OCI-LY7 (cell line): Measurements from ENCODE around the gene MCUR1. TPM values are rescaled to one million over a fixed set of nuclear protein-coding genes. Genes with fewer than 3 reads are reported as not detected.
"Not testable (repeated sequence)": the region's sequence is repeated elsewhere in the genome, so short reads cannot be mapped to it uniquely, and the experiment has no call there.

Experiments used
- BruUV-seq: library from RNA; stranded (reverse); fragments of 400-500 nt; replicated peaks from 2 replicates; lab custom pipeline; 2021; lab: Mats Ljungman, UMichigan
- CTCF ChIA-PET: fragments of 300-600 bp; sonication (Branson Sonifier 250); formaldehyde crosslinking; loops from one replicate; lab custom pipeline; 2022; ENCODE audit warnings: antibody characterized with exemption; ENCODE audit not compliant: unreplicated experiment; lab: Charles Lee
- POLR2A ChIA-PET: fragments of 300-600 bp; sonication (Branson Sonifier 250); formaldehyde crosslinking; loops from one replicate; lab custom pipeline; 2022; ENCODE audit warnings: antibody characterized with exemption; lab: Charles Lee
- DNase-seq: peaks from one replicate; pipeline ENCODE4 v3.0.0-alpha.2; 2015; ENCODE audit warnings: low spot score
- H2AFZ ChIP-seq: fragments of 200-600 bp; sonication (generic), shearing (Covaris generic); 2 replicates; pipeline ENCODE4 v1.6.1; 2014; ENCODE audit warnings: mild to moderate bottlenecking, antibody characterized with exemption, low read length, moderate library complexity
- H3K27ac ChIP-seq: fragments of 200-600 bp; sonication (generic); 2 replicates; pipeline ENCODE4 v1.5.1; 2014; ENCODE audit warnings: mixed run types, low read depth, mild to moderate bottlenecking, moderate library complexity, low read length, inconsistent platforms; ENCODE audit not compliant: poor library complexity, severe bottlenecking
- H3K36me3 ChIP-seq: fragments of 200-600 bp; sonication (generic); 2 replicates; pipeline ENCODE4 v1.6.1; 2014; ENCODE audit warnings: mild to moderate bottlenecking, antibody characterized with exemption, low read length, moderate library complexity, mixed read lengths; ENCODE audit not compliant: insufficient read depth
- H3K4me1 ChIP-seq: fragments of 200-600 bp; sonication (generic); 2 replicates; pipeline ENCODE4 v1.5.1; 2014; ENCODE audit warnings: mild to moderate bottlenecking, low read length; ENCODE audit not compliant: insufficient read depth, poor library complexity, severe bottlenecking
- H3K4me2 ChIP-seq: fragments of 200-600 bp; sonication (generic); 2 replicates; pipeline ENCODE4 v1.6.1; 2014; ENCODE audit warnings: mild to moderate bottlenecking, low read length
- H3K4me3 ChIP-seq: fragments of 200-600 bp; sonication (generic); 2 replicates; pipeline ENCODE4 v1.5.1; 2014; ENCODE audit warnings: mild to moderate bottlenecking, low read depth, low read length; ENCODE audit not compliant: poor library complexity, severe bottlenecking
- H3K79me2 ChIP-seq: fragments of 200-600 bp; sonication (generic); 2 replicates; pipeline ENCODE4 v1.6.1; 2016; ENCODE audit warnings: low read depth, mild to moderate bottlenecking, low read length, moderate library complexity, mixed read lengths; ENCODE audit not compliant: insufficient read depth
- H3K9me2 ChIP-seq: fragments of 200-600 bp; sonication (generic); 2 replicates; pipeline ENCODE4 v1.6.1; 2016; ENCODE audit warnings: mild to moderate bottlenecking, low read length, mixed read lengths; ENCODE audit not compliant: insufficient read depth
- H3K9me3 ChIP-seq: fragments of 200-600 bp; sonication (generic); 2 replicates; pipeline ENCODE4 v1.6.1; 2014; ENCODE audit warnings: mild to moderate bottlenecking, mixed run types, low read length, mixed read lengths
- H4K20me1 ChIP-seq: fragments of 200-600 bp; sonication (generic); 2 replicates; pipeline ENCODE4 v1.6.1; 2014; ENCODE audit warnings: mild to moderate bottlenecking, antibody characterized with exemption, low read length, moderate library complexity, mixed read lengths; ENCODE audit not compliant: insufficient read depth
- EZH2phosphoT487 ChIP-seq: fragments of 200-600 bp; sonication (generic); IDR thresholded peaks from 2 replicates; pipeline ENCODE4 v1.6.1; 2018; ENCODE audit warnings: low read depth, borderline replicate concordance, mild to moderate bottlenecking, mixed run types, antibody characterized with exemption, low read length, moderate library complexity, mixed read lengths
- intact Hi-C: fragments of 100-400 bp; cut with micrococcal nuclease; formaldehyde crosslinking; loops from one replicate; pipeline ENCODE4 v1.10.0; 2022; ENCODE audit not compliant: unreplicated experiment
- total RNA-seq, 2 experiments: library from RNA; depleted of rRNA in 1 of 2; stranded (reverse); fragments of >200 nt in 1 of 2; shearing (Covaris generic) in 1 of 2; gene quantifications; 2 replicates each; pipeline ENCODE4 v1.2.3, GENCODE V29; 2014 to 2022
- TF ChIP-seq, protein P1 (sequence below): fragments of 200-600 bp; sonication (generic); conservative IDR thresholded peaks from 2 replicates; pipeline ENCODE4 v1.5.1; 2014; ENCODE audit warnings: mild to moderate bottlenecking, antibody characterized with exemption, low read length, moderate library complexity, mixed read lengths

Gene MCUR1
- total RNA-seq, 2 experiments from 2014 or later = 17.3 to 31.1 TPM

DNA sequence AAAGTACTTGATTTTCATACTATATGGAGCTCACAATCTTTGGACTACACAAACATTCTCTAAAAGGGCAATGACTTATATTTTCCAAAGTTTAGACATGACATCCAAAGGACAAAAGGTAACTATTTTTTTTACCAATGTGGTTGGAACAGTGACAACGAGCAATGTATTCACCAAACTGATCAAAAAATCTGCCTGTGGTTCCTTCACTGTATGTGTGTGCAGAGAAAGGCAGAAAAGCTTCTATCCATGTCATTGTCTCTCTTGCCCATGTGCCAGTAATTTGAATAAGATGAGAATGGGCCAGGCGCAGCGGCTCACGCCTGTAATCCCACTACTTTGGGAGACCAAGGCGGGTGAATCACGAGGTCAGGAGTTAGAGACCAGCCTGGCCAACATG is 25.5 kb downstream of the MCUR1 start:
- no peaks in the 10 kb centered on the region for H4K20me1 ChIP-seq
- no peaks in the 10 kb centered on the region for H3K9me3 ChIP-seq
- no peak overlapping the region for H3K4me3 ChIP-seq
- ChIA-PET POLR2A (no interaction called here), CTCF (no interaction called here)
- H3K4me2 ChIP-seq = no peak overlapping the region
- no peaks in the 10 kb centered on the region for H3K79me2 ChIP-seq
- DNase-seq = no peak
- intact Hi-C loops = no loop called here
- peaks cover 41% of the 10 kb centered on the region for H3K36me3 ChIP-seq
- no peaks in the 10 kb centered on the region for H3K4me1 ChIP-seq
- no TSS peak for BruUV-seq
- no peak overlapping the region for H2AFZ ChIP-seq
- H3K27ac ChIP-seq = no peak overlapping the region
- H3K9me2 ChIP-seq = no peaks in the 10 kb centered on the region
- no peak for TF ChIP-seq EZH2phosphoT487
- TF ChIP-seq, protein P1, sequence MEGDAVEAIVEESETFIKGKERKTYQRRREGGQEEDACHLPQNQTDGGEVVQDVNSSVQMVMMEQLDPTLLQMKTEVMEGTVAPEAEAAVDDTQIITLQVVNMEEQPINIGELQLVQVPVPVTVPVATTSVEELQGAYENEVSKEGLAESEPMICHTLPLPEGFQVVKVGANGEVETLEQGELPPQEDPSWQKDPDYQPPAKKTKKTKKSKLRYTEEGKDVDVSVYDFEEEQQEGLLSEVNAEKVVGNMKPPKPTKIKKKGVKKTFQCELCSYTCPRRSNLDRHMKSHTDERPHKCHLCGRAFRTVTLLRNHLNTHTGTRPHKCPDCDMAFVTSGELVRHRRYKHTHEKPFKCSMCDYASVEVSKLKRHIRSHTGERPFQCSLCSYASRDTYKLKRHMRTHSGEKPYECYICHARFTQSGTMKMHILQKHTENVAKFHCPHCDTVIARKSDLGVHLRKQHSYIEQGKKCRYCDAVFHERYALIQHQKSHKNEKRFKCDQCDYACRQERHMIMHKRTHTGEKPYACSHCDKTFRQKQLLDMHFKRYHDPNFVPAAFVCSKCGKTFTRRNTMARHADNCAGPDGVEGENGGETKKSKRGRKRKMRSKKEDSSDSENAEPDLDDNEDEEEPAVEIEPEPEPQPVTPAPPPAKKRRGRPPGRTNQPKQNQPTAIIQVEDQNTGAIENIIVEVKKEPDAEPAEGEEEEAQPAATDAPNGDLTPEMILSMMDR = no peak

DNA sequence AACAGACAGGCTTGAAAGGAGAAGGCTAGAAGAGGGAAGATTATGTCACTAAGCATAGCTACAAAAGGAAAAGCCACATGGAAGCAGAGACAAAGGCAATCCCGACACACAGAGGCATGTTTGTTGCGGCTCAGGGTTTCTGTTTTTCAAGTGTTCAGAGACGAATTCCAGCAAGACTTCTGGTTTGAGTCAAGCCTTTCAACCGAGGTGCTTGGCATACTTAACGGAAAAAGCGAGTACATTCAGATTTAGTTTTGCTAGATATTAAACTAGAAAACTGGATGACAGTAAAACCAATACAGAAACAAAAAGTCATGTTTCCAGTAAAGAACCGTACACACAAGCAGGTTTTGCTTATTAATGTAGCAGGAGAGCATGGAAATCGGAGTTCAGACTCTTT is 27.2 kb downstream of the MCUR1 start:
- peaks cover 28% of the 10 kb centered on the region for H3K36me3 ChIP-seq
- H3K4me1 ChIP-seq = no peaks in the 10 kb centered on the region
- ChIA-PET CTCF (no interaction called here), POLR2A (interaction anchor here (1.8 kb wide), 1 partner anchor 12 kb away, joined by 5 read pairs; no protein-coding TSS in a partner anchor)
- intact Hi-C loops = no loop called here
- H4K20me1 ChIP-seq = no peaks in the 10 kb centered on the region
- no peaks in the 10 kb centered on the region for H3K9me3 ChIP-seq
- no peaks in the 10 kb centered on the region for H3K79me2 ChIP-seq
- BruUV-seq = no TSS peak
- no peak overlapping the region for H3K27ac ChIP-seq
- TF ChIP-seq, protein P1 = no peak
- no peak for TF ChIP-seq EZH2phosphoT487
- H3K4me3 ChIP-seq = no peak overlapping the region
- no peak overlapping the region for H2AFZ ChIP-seq
- H3K9me2 ChIP-seq = no peaks in the 10 kb centered on the region
- no peak for DNase-seq
- no peak overlapping the region for H3K4me2 ChIP-seq

DNA sequence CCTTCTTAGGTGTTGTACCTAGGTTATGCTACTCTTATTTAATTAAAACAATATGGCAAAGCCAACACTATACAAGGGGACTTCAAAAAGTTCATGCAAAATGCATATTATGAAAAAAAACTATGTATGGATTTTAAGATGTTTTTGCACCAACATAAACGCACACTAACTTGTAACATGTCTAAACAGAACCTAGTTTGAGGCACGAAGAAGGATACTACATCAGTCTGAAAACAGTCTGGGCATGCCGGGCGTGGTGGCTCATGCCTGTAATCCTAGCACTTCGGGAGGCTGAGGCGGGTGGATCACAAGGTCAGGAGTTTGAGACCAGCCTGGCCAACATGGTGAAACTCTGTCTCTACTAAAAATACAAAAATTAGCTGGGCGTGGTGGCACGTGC is 34.2 kb downstream of the MCUR1 start:
- CTCF ChIA-PET, BruUV-seq, H3K9me2 ChIP-seq: not testable (repeated sequence)

More for the DNA sequence above, 34.2 kb downstream of the MCUR1 start:
- H3K27ac ChIP-seq, H3K36me3 ChIP-seq, H2AFZ ChIP-seq, POLR2A ChIA-PET, H4K20me1 ChIP-seq, intact Hi-C loops, DNase-seq, H3K4me2 ChIP-seq, H3K79me2 ChIP-seq, H3K9me3 ChIP-seq, H3K4me3 ChIP-seq, H3K4me1 ChIP-seq: not testable (repeated sequence)
